GM12878 (cell line): ENCODE data around the gene MRPL44. TPM values are rescaled to one million over a fixed set of nuclear protein-coding genes. Genes with fewer than 3 reads are reported as not detected.

Experiments used
- ATAC-seq: fragments of 200-7000 bp; cut with Tn5 transposase; 3 replicates; pipeline ENCODE4 v1.9.1; 2020; ENCODE audit warnings: mild to moderate bottlenecking, moderate library complexity
- BruUV-seq: library from RNA; stranded (reverse); fragments of 400-500 nt; replicated peaks from 2 replicates; lab custom pipeline; 2021; lab: Mats Ljungman, UMichigan
- CTCF ChIA-PET: fragments of 300-600 bp; sonication (Branson Sonifier 250); formaldehyde crosslinking; extraction: SDS; loops from one replicate; lab custom pipeline; 2021; ENCODE audit warnings: inconsistent platforms; lab: Yijun Ruan, JAX
- POLR2A ChIA-PET: fragments of 350-600 bp; formaldehyde crosslinking; extraction: SDS; loops from one replicate; lab custom pipeline; 2021; ENCODE audit warnings: inconsistent platforms; lab: Charles Lee
- RAD21 ChIA-PET: fragments of 300-600 bp; sonication (Branson Sonifier 250); formaldehyde crosslinking; loops from one replicate; lab custom pipeline; 2023; ENCODE audit warnings: antibody characterized with exemption; ENCODE audit not compliant: unreplicated experiment; lab: Charles Lee
- SMC1A ChIA-PET: fragments of 300-600 bp; sonication (Branson Sonifier 250); formaldehyde crosslinking; loops from one replicate; lab custom pipeline; 2023; ENCODE audit not compliant: unreplicated experiment, uncharacterized antibody; lab: Charles Lee
- DNase-seq: peaks from one replicate; pipeline ENCODE4 v3.0.0-alpha.2; 2011; ENCODE audit warnings: low read depth, low spot score
- FAIRE-seq: peaks from 3 replicates; lab custom pipeline; 2011; peaks lifted over from hg19 to GRCh38; lab: Jason Lieb, UNC
- H2AFZ ChIP-seq: 2 replicates; pipeline ENCODE4 v1.6.0; 2011; ENCODE audit warnings: low read depth, low read length, control low read depth; ENCODE audit not compliant: control insufficient read depth
- H3K27ac ChIP-seq: 2 replicates; pipeline ENCODE4 v1.5.1; 2011; ENCODE audit warnings: control low read depth; ENCODE audit not compliant: control insufficient read depth, insufficient read depth
- H3K27me3 ChIP-seq, 2 experiments: replicated peaks in 1 of 2; 2 replicates each; pipeline versions ENCODE4 v1.6.0 to v1.6.1; 2011; ENCODE audit warnings: low read length in 1 of 2; ENCODE audit not compliant: control insufficient read depth in 2 of 2, insufficient read depth in 2 of 2
- H3K36me3 ChIP-seq, 2 experiments: 2 replicates each; pipeline ENCODE4 v1.5.1; 2011; ENCODE audit warnings: low read length in 1 of 2; ENCODE audit not compliant: control insufficient read depth in 2 of 2, insufficient read depth in 2 of 2
- H3K4me1 ChIP-seq: 2 replicates; pipeline ENCODE4 v1.6.1; 2011; ENCODE audit warnings: mild to moderate bottlenecking, low read length, moderate library complexity, mixed read lengths; ENCODE audit not compliant: control insufficient read depth, insufficient read depth
- H3K4me2 ChIP-seq: 2 replicates; pipeline ENCODE4 v1.6.0; 2011; ENCODE audit warnings: control low read depth; ENCODE audit not compliant: control insufficient read depth, insufficient read depth
- H3K4me3 ChIP-seq: fragments of 200-600 bp; sonication (generic); 2 replicates; pipeline ENCODE4 v1.5.1; 2016
- H3K79me2 ChIP-seq: 2 replicates; pipeline ENCODE4 v1.6.0; 2011; ENCODE audit warnings: low read length; ENCODE audit not compliant: control insufficient read depth, insufficient read depth
- H3K9ac ChIP-seq: 2 replicates; pipeline ENCODE4 v1.8.0; 2011; ENCODE audit warnings: low read length, control low read depth, mixed read lengths; ENCODE audit not compliant: control insufficient read depth, insufficient read depth
- H3K9me3 ChIP-seq: replicated peaks from 3 replicates; pipeline ENCODE4 v1.5.1; 2011; ENCODE audit warnings: mild to moderate bottlenecking, low read length; ENCODE audit not compliant: control insufficient read depth, insufficient read depth
- H4K20me1 ChIP-seq: 2 replicates; pipeline ENCODE4 v1.6.0; 2011; ENCODE audit not compliant: control insufficient read depth, insufficient read depth
- CBFB ChIP-seq: IDR thresholded peaks from 2 replicates; pipeline ENCODE4 v1.6.1; 2016; ENCODE audit warnings: antibody characterized with exemption, low read depth
- ESRRA ChIP-seq: IDR thresholded peaks from 2 replicates; pipeline ENCODE4 v1.6.1; 2012; ENCODE audit warnings: mild to moderate bottlenecking, low read length, improper control_type of control experiment
- FOXM1 ChIP-seq: IDR thresholded peaks from 2 replicates; pipeline ENCODE4 v1.6.1; 2012; ENCODE audit warnings: low read depth, mild to moderate bottlenecking, inconsistent platforms, low read length, moderate library complexity
- IRF4 ChIP-seq: IDR thresholded peaks from 2 replicates; pipeline ENCODE4 v1.6.1; 2011; ENCODE audit warnings: low read depth, low read length
- NFYB ChIP-seq: IDR thresholded peaks from 2 replicates; pipeline ENCODE4 v1.6.1; 2011; ENCODE audit warnings: low read depth, mild to moderate bottlenecking, low read length, improper control_type of control experiment, moderate library complexity; ENCODE audit not compliant: insufficient read depth
- PML ChIP-seq: IDR thresholded peaks from 2 replicates; pipeline ENCODE4 v1.6.1; 2012; ENCODE audit warnings: low read length, inconsistent platforms
- POU2F2 ChIP-seq: IDR thresholded peaks from 3 replicates; pipeline ENCODE4 v1.6.1; 2011; ENCODE audit warnings: low read depth, mild to moderate bottlenecking, low read length, borderline replicate concordance
- SPI1 ChIP-seq: IDR thresholded peaks from 2 replicates; pipeline ENCODE4 v1.6.1; 2011; ENCODE audit warnings: low read depth, mild to moderate bottlenecking, low read length, moderate library complexity, borderline replicate concordance; ENCODE audit not compliant: insufficient read depth
- ZNF622 ChIP-seq: fragments of 450-650 bp; IDR thresholded peaks from 2 replicates; pipeline ENCODE4 v1.6.1; 2017; ENCODE audit warnings: mild to moderate bottlenecking, inconsistent platforms
- WGBS: methylation state at CpG from one replicate; pipeline ENCODE4 v1.1.6; 2016; ENCODE audit warnings: low lambda C conversion rate; ENCODE audit not compliant: insufficient replicate concordance, insufficient coverage; ENCODE audit errors: missing lambda C conversion rate; 5-methylcytosine and 5-hydroxymethylcytosine counted together
- in situ Hi-C: fragments of 300-500 bp; cut with MboI; formaldehyde crosslinking; loops from 9 replicates; pipeline ENCODE4 v1.14.3; 2018; ENCODE audit warnings: mixed read lengths
- intact Hi-C: fragments of 100-400 bp; cut with micrococcal nuclease; formaldehyde crosslinking; loops from one replicate; pipeline ENCODE4 v1.14.2; 2022; ENCODE audit not compliant: unreplicated experiment
- polyA plus RNA-seq, 11 experiments: library from polyadenylated mRNA; depleted of rRNA in 4 of 11; unstranded in 6 of 11; stranded (reverse) in 5 of 11; fragments of >200 nt; fragmentation: Nextera tagmentation in 4 of 11; fragmentation: Illumina TruSeq in 1 of 11; extraction: Ambion mirVana in 4 of 11; extraction: Trizol in 1 of 11; gene quantifications; 1 replicate in 1 of 11; 2 replicates in 10 of 11; pipeline versions ENCODE4 v1.2.1 to v1.2.3, GENCODE V29; 2011 to 2016; ENCODE audit warnings: inconsistent platforms in 2 of 11, missing spikeins in 2 of 11, low read depth in 1 of 11
- total RNA-seq, 4 experiments: library from RNA; depleted of rRNA in 3 of 4; stranded (reverse); fragments of >200 nt in 3 of 4; fragmentation: Illumina TruSeq in 1 of 4; extraction: Trizol in 1 of 4; gene quantifications; 2 replicates each; pipeline versions ENCODE4 v1.2.1 to v1.2.3, GENCODE V29; 2013 to 2021
- TF ChIP-seq, protein P1 (sequence below): IDR thresholded peaks from 2 replicates; pipeline ENCODE4 v1.6.1; 2012; ENCODE audit warnings: low read depth, low read length, improper control_type of control experiment
- TF ChIP-seq, protein P2 (sequence below): fragments of 450-650 bp; conservative IDR thresholded peaks from 2 replicates; pipeline ENCODE4 v1.6.1; 2017; ENCODE audit warnings: mild to moderate bottlenecking, moderate library complexity
- TF ChIP-seq, protein P3 (sequence below): fragments of 450-650 bp; IDR thresholded peaks from 2 replicates; pipeline ENCODE4 v1.6.1; 2017; ENCODE audit warnings: borderline replicate concordance
- TF ChIP-seq, protein P4 (sequence below): fragments of 450-650 bp; formaldehyde crosslinking; IDR thresholded peaks from 2 replicates; pipeline ENCODE4 v1.4.0; 2022; ENCODE audit warnings: mild to moderate bottlenecking, moderate library complexity
- TF ChIP-seq, protein P5 (sequence below): fragments of 450-650 bp; formaldehyde crosslinking; IDR thresholded peaks from 2 replicates; pipeline ENCODE4 v1.5.0; 2022; ENCODE audit warnings: mild to moderate bottlenecking, missing genetic modification characterization

Gene MRPL44
- total and polyA plus RNA-seq, 10 of the 15 experiments (the other 5 are each of a cell fraction or from before 2014, with no cell fraction given) = 18.3 to 44.3 (median 37.5) TPM

DNA sequence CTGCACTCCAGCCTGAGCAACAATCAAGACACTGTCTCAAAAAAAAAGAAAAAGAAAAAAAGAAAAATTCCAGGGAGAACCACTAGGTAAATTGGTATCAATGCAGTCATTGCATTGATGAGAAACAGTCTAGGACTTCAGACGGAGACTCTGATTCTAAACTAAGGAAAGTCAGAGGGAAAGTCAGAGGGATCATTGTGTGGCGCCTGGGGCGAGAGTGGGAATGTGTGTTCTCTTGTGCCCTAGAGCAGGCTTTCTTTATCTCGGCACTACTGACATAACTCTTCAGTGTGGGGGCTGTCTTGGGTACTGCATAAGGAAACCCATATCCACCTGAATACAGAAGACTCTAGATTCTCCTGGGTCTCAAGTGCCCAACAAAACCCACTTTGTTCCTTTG is 57.1 kb downstream of the MRPL44 start:
- SMC1A ChIA-PET = no interaction called here
- RAD21 ChIA-PET = no interaction called here
- peaks cover 0 to 4% of the 10 kb centered on the region in 2 experiments; a peak in 2 of 4 replicates for H3K27me3 ChIP-seq
- 80% methylated on average over 4 of the region's 4 CpGs for WGBS
- no peak overlapping the region for H3K4me2 ChIP-seq
- ATAC-seq = no peak
- in situ Hi-C loops (no loop called here), intact Hi-C loops (no loop called here)
- H3K4me1 ChIP-seq = no peaks in the 10 kb centered on the region
- no peaks in the 10 kb centered on the region for H3K9me3 ChIP-seq
- H3K4me3 ChIP-seq = no peak overlapping the region
- POLR2A ChIA-PET = no interaction called here
- no peaks in the 10 kb centered on the region for H3K79me2 ChIP-seq
- no peak overlapping the region for H2AFZ ChIP-seq
- no peak overlapping the region for H3K9ac ChIP-seq
- BruUV-seq = no TSS peak
- FAIRE-seq = no peak
- H3K36me3 ChIP-seq = no peaks in the 10 kb centered on the region
- no peak for DNase-seq
- H3K27ac ChIP-seq = no peak overlapping the region
- no peaks in the 10 kb centered on the region for H4K20me1 ChIP-seq
- TF ChIP-seq, protein P1, sequence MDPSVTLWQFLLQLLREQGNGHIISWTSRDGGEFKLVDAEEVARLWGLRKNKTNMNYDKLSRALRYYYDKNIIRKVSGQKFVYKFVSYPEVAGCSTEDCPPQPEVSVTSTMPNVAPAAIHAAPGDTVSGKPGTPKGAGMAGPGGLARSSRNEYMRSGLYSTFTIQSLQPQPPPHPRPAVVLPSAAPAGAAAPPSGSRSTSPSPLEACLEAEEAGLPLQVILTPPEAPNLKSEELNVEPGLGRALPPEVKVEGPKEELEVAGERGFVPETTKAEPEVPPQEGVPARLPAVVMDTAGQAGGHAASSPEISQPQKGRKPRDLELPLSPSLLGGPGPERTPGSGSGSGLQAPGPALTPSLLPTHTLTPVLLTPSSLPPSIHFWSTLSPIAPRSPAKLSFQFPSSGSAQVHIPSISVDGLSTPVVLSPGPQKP = no peak
- no peak for TF ChIP-seq ZNF622
- no peak for TF ChIP-seq ESRRA
- TF ChIP-seq, protein P2, sequence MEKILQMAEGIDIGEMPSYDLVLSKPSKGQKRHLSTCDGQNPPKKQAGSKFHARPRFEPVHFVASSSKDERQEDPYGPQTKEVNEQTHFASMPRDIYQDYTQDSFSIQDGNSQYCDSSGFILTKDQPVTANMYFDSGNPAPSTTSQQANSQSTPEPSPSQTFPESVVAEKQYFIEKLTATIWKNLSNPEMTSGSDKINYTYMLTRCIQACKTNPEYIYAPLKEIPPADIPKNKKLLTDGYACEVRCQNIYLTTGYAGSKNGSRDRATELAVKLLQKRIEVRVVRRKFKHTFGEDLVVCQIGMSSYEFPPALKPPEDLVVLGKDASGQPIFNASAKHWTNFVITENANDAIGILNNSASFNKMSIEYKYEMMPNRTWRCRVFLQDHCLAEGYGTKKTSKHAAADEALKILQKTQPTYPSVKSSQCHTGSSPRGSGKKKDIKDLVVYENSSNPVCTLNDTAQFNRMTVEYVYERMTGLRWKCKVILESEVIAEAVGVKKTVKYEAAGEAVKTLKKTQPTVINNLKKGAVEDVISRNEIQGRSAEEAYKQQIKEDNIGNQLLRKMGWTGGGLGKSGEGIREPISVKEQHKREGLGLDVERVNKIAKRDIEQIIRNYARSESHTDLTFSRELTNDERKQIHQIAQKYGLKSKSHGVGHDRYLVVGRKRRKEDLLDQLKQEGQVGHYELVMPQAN = no peak
- no peak for TF ChIP-seq NFYB
- TF ChIP-seq, protein P3, sequence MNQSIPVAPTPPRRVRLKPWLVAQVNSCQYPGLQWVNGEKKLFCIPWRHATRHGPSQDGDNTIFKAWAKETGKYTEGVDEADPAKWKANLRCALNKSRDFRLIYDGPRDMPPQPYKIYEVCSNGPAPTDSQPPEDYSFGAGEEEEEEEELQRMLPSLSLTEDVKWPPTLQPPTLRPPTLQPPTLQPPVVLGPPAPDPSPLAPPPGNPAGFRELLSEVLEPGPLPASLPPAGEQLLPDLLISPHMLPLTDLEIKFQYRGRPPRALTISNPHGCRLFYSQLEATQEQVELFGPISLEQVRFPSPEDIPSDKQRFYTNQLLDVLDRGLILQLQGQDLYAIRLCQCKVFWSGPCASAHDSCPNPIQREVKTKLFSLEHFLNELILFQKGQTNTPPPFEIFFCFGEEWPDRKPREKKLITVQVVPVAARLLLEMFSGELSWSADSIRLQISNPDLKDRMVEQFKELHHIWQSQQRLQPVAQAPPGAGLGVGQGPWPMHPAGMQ = no peak
- no peak for TF ChIP-seq SPI1
- TF ChIP-seq, protein P4, sequence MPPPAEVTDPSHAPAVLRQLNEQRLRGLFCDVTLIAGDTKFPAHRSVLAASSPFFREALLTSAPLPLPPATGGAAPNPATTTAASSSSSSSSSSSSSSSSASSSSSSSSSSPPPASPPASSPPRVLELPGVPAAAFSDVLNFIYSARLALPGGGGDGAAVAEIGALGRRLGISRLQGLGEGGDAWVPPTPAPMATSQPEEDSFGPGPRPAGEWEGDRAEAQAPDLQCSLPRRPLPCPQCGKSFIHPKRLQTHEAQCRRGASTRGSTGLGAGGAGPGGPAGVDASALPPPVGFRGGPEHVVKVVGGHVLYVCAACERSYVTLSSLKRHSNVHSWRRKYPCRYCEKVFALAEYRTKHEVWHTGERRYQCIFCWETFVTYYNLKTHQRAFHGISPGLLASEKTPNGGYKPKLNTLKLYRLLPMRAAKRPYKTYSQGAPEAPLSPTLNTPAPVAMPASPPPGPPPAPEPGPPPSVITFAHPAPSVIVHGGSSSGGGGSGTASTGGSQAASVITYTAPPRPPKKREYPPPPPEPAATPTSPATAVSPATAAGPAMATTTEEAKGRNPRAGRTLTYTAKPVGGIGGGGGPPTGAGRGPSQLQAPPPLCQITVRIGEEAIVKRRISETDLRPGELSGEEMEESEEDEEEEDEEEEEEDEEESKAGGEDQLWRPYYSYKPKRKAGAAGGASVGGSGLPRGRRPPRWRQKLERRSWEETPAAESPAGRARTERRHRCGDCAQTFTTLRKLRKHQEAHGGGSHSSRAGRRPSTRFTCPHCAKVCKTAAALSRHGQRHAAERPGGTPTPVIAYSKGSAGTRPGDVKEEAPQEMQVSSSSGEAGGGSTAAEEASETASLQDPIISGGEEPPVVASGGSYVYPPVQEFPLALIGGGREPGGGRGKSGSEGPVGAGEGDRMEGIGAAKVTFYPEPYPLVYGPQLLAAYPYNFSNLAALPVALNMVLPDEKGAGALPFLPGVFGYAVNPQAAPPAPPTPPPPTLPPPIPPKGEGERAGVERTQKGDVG (CRISPR knock-in tag) = no peak
- no peak for TF ChIP-seq CBFB
- TF ChIP-seq POU2F2 = no peak
- no peak for TF ChIP-seq FOXM1
- TF ChIP-seq, protein P5, sequence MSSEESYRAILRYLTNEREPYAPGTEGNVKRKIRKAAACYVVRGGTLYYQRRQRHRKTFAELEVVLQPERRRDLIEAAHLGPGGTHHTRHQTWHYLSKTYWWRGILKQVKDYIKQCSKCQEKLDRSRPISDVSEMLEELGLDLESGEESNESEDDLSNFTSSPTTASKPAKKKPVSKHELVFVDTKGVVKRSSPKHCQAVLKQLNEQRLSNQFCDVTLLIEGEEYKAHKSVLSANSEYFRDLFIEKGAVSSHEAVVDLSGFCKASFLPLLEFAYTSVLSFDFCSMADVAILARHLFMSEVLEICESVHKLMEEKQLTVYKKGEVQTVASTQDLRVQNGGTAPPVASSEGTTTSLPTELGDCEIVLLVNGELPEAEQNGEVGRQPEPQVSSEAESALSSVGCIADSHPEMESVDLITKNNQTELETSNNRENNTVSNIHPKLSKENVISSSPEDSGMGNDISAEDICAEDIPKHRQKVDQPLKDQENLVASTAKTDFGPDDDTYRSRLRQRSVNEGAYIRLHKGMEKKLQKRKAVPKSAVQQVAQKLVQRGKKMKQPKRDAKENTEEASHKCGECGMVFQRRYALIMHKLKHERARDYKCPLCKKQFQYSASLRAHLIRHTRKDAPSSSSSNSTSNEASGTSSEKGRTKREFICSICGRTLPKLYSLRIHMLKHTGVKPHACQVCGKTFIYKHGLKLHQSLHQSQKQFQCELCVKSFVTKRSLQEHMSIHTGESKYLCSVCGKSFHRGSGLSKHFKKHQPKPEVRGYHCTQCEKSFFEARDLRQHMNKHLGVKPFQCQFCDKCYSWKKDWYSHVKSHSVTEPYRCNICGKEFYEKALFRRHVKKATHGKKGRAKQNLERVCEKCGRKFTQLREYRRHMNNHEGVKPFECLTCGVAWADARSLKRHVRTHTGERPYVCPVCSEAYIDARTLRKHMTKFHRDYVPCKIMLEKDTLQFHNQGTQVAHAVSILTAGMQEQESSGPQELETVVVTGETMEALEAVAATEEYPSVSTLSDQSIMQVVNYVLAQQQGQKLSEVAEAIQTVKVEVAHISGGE = no peak
- TF ChIP-seq PML = no peak
- no peak for TF ChIP-seq IRF4
- CTCF ChIA-PET = no interaction called here
